Activated naive CD4-positive, alpha-beta T cell treated with Interleukin-2 at 50 U/mL for 16 hours (primary cell): Measurements from ENCODE around the gene DNAJC9.
A peak's percentile ranks its signal among the peaks of the same experiment; 100 is the strongest.
"Not testable (repeated sequence)": the region's sequence is repeated elsewhere in the genome, so short reads cannot be mapped to it uniquely, and the experiment has no call there.

Experiments used
- DNase-seq: peaks from one replicate; pipeline ENCODE4 v3.0.0-alpha.2; 2020

DNAJC9 gene, protein sequence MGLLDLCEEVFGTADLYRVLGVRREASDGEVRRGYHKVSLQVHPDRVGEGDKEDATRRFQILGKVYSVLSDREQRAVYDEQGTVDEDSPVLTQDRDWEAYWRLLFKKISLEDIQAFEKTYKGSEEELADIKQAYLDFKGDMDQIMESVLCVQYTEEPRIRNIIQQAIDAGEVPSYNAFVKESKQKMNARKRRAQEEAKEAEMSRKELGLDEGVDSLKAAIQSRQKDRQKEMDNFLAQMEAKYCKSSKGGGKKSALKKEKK

DNA sequence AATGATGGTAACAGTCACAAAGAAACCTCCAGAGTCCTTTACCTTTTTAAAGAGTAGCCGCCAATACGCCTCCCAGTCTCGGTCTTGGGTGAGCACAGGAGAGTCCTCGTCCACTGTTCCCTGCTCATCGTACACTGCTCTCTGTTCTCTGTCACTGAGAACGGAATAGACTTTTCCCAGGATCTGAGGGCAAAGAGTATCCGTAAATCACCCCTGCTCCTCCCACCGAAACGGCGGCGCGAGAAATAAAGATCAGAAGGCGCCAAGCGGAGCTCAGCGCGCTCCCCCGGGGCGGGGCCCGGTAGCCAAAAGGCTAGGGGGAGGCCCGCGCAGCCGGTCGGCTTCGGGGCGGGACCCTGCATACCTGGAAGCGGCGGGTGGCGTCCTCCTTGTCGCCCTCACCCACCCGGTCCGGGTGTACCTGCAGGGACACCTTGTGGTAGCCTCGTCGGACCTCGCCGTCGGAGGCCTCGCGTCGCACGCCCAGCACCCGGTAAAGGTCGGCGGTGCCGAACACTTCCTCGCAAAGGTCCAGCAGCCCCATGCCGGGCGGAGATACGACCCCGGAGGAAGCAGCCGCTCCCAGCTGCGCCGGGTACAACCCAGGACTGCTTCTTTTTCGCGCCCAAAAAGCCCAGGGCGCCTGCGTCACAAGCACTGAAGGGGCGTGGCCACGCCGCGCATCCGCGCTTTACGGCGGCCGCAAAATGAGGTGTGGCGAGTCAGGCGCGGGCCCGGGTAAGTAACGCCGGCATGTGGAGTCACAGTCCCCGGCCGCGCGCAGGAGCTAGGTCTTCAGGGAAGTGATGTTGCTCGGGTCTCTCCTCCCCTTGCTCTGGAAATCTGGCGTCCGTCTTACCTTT, at the start of gene DNAJC9:
Gene DNAJC9, minus strand, starts transcription at position 610 of the 863 bp plus-strand sequence. Its CDS starts 66 bp downstream, at position 544.
- DNase-seq = peak; percentile 97

DNA sequence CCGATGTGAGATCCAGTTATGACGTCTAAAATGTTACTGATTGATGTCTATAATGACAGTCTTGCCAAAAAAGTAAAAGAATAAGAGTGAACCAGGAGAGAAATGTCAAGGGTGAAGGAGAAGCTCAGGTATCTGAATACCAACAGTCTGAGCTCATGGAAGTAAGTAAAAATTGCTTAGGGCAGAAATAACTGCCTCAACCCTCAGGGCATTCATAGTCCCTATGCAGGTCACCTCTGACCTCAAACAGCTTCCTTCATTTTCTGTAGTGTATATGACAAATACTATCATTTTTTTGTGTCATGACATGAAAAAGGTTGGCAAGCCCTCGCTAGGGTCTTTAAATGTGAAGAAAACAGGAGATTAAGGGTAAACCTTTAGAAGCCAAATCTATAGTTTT, 46.4 kb upstream of the DNAJC9 start:
- no peak for DNase-seq

DNA sequence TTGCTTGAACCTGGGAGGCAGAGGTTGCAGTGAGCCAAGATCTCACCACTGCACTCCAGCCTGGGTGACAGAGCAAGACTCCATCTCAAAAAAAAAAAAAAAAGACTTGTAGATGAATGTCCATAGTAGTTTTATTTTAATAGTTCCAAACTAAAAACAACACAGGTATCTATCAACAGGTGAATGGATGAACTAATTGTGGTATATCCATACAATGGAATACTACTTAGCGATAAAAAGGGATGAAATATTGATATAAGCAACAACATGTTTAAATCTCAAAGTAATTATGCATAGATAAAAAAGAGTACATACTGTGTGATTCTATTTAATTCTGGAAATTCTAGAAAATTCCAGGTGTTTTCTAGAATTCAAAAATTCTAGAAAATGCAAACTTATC, 42.9 kb upstream of the DNAJC9 start:
- no peak for DNase-seq

DNA sequence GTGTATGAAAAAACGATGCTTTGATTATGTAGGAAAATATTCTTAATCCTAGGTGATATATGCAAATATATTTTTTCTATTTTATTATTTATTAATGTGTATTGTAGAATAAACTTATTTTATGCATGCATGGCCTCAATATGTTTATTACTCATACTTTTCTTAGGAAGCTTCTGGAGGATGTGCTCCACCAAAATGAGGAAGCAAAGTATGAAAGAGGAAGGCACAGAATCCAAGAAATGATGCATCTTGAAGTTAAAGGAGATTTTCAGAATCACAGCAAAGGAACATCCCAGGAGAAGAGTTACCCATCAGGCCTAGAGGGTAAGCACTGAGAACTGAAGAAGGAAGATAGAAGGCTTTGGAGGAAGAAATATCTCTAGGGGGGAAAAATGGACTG, 40.4 kb upstream of the DNAJC9 start:
- no peak for DNase-seq

DNA sequence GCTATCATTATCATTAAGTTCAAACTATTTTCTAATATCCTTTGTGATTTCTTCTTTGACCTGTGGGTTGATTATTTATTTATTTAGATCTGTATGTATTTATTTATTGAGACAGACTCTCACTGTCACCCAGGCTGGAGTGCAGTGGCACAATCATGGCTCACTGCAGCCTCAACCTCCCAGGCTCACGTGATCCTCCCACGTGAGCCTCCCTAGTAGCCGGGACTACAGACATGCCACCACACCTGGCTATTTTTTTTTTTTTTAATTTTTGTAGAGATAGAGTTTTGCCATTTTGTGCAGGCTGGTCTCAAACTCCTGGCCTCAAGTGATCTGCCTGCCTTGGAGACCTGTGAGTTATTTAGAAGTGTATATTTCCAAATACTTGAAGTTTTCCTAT, 34.0 kb upstream of the DNAJC9 start:
- no peak for DNase-seq

DNA sequence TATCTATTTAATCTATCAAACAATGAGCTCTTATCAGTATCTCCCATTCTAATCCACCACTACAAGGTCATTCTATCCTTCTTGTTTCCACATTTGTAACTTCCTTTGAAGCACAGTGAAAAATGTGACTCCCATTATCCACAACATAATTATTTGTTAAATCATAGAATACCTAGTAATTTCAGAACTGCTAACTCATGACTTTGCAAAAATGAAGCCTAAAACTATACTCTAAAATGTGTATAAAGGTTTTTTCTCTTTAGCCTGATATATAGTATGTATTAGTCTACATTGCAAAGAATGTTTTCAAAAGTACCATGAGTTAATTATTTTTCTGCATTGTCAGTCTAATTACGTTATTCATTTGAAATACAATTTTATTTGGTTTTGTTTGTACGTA, 17.4 kb upstream of the DNAJC9 start:
- DNase-seq = no peak

DNA sequence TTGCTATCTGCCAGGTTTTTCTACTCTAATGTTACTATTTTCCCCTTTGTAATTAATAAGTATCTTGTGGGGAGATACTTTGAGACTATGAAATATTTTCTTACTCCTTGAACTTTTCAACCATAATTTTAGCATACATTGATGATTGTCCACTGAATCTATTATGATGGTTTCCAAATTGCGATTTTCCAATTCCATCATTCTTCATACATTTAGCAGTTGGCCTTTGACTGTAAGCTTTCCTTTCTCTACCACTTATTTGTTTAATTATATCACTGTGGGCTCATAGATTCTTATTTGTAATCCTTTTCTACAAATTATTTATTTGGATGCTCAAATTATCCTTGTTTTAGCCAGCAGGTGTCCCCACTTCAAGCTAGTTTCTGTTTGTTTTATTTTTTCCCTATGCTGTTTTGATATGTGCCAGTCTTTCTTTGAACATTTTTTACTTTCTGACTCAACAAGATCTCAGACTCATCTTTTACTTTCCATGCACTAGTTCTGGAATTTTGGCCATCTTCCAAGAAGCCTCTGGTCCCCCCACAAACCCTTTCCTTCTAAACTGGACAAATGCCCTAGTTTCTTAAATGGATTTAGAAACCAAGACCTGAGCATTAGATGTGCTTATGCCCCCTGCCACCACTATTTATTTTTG, 16.8 kb upstream of the DNAJC9 start:
- DNase-seq = no peak

DNA sequence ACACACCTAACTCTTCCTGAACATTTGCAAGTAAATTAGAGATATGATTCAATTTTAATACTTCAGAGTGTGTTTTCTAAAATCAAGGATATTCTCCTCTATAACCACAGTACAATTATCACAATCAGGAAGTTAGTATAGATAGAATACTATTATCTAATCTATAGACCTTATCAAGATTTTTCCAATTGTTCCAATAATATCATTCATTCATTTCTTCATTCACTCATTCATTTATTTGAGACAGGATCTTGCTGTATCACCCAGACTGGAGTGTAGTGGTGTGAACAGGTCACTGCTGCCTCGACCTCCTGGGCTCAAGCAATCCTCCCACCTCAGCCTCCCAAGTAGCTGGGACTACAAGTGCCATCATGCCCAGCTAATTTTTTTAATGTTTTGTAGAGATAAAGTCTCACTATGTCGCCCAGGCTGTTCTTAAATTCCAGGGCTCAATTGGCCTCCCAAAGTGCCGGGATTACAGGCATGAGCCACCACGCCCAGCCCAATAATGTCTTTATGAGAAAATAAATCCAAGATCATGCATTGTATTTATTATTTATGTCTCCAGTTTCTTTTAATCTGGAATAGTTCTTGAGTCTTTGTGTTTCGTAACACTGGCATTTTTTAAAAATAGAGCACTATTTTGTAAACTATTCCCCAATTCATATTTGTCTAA, 16.0 kb upstream of the DNAJC9 start:
- DNase-seq = no peak

DNA sequence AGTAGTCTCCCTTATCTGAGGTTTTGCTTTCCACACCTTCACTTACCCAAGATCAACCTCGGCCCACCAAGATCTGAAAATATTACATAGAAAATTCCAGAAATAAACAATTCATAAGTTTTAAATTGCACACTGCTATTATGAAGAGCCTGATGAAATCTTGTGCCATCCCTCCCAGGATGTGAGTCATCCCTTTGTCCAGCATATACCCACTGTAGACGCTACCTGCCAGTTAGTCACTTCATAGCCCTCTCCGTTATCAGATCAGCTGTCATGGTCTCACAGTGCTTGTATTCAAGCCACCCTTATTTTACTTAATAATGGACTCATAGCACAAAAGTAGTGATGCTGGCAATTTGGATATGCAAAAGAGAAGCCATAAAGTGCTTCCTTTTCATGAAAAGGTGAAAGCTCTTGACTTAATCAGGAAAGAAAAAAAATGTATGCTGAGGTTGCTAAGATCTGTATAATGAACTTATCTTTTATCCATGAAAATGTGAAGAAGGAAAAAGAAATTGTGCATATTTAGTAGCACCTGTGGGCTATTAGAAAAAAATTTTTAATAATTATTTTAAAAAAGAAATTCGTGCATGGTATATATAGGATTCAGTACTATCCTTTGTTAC, 15.2 kb upstream of the DNAJC9 start:
- no peak for DNase-seq

DNA sequence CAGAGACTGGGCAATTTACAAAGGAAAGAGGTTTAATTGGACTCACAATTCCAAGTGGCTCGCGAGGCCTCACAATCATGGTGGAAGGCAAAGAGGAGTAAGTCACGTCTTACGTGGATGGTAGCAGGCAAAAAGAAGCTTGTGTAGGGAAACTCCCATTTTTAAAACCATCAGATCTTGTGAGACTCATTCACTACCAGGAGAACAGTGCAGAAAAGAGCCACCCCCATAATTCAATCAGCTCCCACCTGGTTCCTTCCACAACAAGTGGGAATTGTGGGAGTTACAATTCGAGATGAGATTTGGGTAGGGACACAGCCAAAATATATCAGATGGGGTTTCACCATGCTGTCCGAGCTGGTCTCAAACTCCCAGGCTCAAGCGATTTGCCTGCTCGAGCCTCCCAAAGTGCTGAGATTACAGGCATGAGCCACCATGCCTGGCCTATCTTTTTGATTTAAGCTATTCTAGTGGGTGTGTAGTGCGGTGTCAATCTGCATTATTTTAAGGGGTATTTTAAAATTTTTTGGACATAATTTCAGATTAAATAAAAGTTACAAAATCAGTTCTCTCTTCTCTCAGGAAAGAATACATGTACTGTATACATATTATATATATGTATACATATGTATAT, 14.4 kb upstream of the DNAJC9 start:
- DNase-seq = no peak

DNA sequence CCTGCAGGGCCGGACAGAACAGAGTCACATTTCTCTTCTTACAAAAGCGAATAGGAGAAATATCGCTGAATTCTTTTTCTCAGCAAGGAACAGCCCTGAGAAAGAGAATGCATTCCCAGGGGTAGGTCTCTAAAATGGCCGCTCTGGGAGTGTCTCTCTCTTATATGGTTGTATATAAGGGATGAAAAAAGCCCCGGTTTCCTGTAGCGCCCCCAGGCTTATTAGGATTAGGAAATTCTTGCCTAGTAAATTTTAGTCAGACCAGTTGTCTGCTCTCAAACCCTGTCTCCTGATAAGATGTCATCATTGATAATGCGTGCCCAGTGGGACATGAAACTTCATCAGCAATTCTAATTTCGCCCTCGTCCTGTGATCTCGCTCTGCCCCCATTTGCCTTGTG, 11.6 kb upstream of the DNAJC9 start:
- not testable (repeated sequence) for DNase-seq

DNA sequence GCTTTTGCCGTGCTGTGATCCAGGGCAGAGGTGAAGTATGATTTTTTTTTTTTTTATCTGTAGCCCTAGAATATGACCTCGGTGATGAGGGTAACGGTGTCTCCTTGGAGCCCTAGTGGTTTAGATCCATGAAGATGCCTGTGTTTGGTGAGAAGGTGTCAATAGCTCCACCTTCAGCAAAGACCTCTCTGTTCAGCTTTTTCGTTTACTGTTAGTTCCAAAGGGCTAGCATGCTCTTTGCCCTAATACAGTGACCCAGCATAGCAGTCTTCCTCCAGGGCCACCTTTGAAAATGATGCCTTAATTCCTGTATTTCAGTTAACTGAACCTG, 6.1 kb upstream of the DNAJC9 start:
- no peak for DNase-seq

DNA sequence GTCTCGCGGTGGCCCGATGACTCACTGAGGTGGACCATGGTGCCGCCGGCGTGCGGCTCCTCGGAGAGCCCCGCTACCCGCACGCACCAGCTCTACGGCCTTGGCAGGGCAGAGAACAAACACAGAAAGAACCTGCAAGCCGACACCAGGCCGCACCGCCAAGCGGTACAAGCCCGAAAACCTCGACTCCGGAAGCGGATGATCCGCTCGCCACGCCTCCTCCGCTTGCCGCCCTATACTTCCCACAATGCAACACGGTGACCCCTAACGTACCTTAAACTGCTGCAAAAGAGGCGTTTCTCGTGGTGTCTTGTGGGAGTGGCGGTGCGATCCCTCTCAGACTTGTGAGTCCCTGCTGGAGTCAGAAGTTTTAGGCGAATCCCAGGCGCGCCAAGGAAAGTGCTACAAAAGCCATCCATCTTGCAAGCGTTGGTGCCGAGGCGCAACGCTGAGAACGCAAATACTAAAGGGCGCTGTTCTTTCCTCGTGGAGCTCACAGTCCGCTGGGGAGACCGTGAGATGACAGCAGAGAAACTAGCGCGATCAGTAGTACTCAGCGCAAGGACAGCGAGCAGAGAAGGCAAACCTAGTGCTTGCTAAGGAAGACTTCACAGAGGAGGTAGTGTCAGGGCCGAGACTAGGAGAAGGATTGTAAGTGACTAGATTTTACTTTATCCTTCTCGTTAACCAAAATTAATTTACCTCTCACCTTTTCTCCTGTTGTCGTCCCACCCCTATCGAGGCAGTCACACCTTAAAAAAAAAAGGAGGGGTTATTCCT, 5.6 kb upstream of the DNAJC9 start, which contains the start of gene MRPS16:
Gene MRPS16, minus strand, starts transcription at position 200 of the 780 bp plus-strand sequence. Its CDS starts 162 bp downstream, at position 38.
- DNase-seq = peak; percentile 93

DNA sequence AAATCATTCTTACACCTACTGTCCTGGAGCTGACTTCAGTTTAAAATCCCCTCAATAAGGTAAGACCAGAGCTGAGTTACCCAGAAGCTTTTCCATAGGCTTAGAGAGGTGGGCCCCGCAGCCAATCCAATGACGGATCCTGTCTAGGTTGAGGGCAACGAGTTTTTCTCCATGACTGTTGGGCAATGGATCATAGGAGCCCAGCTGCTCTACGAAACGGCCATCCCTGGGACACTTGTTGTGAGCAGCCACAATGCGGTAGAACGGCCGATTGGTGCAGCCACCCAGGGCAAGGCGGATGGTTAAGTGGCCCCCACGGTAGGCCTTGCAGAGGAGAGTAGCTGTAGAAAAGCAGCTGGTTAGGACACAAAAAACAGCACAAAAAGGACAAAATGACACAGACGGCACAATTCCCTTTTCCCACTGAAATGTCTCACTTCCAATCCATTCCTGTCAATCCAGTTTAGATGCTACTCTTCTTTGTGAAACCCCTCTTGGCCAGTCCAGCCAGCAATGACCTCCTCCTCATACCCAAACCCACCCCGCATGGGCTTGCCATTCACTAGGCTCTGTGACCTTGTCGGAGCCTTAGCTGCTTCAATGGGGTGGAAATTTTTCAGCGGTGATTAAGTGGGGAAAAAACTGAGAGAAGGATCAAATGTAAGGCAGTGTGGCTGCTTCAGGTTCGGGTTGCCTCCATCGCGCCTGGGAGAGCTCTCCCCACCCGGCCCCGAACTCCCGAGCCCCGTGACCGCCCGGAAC, 4.8 kb upstream of the DNAJC9 start:
- peak; percentile 10 for DNase-seq

DNA sequence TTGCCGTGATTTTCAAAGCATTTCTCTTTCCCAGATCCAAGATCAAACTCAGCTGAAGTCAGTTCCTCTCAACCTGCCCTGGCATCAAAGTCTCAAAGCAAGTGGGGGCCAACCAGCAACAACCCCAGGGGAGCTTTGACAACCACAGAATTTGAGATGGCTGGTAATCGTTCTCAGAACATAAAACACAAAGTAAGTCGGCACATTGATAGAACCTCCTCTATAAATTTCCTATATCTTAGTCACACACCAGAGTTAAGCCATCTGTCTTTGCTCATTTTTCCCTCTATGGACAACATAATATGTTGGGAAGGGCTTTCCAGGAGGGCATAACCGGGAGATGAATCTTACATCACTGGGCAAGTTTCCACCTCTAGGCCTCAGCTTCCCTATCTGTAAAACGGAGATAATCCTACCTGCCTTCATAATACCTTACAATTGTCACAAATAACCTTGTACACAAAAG, 1.2 kb upstream of the DNAJC9 start:
- no peak for DNase-seq

DNA sequence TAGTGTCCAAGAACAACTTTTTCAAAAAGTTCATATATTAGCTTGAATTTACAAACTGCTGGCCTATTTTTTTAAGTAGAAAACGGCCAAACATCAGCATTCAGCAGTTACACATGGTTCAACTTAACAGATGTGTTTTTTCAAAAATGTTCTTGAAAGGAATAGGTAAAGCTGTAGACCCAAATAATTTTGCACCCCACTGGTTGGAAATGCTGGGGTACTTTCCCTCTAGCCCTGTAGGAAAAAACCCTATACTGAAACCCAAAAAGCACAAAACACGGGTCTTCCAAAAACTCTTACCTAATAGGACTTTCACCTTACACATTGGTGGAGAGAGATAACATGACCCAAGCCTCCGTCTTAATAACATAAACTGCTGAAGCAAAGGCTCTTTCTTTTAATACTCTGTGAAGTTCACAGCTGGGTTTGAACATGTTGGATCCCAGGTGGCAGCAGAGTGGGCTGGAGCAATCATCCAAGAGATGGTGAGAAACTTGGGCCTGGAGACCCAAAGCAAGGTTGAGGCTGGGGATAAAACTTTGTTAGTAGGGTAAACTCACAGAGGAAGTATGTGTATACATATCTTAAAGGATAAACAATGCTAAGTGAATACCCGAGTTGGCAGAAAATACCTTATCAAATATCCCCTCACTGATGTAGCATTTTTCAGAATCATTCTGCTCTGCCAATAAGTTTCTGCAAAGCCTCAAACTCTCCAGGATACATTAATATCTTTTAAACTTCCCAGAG, 629 bp upstream of the DNAJC9 start:
- DNase-seq = no peak

DNA sequence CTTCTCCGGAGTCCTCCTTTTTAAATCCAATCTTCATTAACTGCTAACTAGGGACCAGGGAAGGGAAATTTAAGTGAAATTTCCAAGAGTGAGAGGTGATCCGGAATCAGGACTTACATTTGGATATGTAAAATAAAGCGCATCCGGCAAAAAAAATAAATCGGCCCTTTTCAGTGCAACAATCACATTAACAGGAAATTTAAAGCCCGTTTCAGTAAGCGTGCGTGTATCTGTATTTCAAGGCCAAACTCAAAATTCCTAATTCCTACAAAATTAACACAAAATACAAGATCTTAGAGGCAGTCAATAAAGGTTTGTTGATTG, 771 bp downstream of the DNAJC9 start:
- no peak for DNase-seq

DNA sequence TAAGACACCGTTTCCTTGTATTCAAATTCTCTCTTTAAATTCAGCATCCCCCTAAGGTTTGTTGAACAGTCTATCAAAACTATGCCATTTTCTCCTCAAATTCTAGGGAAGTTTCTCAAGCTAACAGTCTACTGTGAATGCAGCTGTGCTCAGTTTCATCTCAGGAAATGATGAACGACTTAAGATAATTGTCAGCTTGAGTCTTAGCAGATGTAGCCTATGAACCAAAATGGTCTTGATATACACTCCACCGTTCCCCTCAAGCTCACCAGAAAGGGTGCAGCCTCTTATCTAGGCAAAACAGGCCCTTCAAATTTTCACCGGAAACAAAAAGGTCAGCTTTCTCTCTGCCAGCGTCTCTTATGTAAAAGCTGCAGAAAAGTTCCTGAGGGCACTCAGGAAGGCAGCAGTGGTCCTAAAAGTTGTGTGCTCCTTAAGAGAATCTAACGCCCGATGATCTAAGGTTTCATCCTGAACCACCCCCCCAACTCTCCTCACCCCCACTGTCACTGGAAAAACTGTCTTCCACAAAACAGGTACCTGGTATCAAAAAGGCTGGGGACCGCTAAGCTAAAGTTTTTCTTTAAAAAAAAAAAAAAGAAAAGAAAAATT, 2.1 kb downstream of the DNAJC9 start:
- no peak for DNase-seq

DNA sequence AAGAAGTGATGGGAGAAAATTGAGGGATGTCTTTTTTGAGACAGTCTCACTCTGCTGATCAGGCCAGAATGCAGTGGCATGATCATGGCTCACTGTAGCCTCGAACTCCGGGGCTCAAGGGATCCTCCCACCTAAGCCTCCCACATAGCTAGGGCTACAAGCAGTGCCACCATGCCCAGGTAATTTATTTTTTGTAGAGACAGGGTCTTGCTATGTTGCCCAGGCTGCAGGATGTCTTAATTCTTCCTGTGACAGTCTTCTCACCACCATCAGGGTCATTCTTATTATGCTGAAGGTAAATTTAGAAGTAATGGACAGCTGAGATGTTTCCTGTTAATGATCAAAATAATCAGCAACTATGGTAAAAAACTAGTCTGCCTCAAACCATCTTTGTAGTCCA, 7.1 kb downstream of the DNAJC9 start:
- no peak for DNase-seq
